Measurements from ENCODE around the gene TM9SF2. TPM values are rescaled to one million over a fixed set of nuclear protein-coding genes. Genes with fewer than 3 reads are reported as not detected.
A peak's percentile ranks its signal among the peaks of the same experiment; 100 is the strongest.
"Not testable (repeated sequence)": the region's sequence is repeated elsewhere in the genome, so short reads cannot be mapped to it uniquely, and the experiment has no call there.

TM9SF2 gene
- polyA plus RNA-seq, 3 donors = 54.0 to 255 (median 218) TPM

DNA sequence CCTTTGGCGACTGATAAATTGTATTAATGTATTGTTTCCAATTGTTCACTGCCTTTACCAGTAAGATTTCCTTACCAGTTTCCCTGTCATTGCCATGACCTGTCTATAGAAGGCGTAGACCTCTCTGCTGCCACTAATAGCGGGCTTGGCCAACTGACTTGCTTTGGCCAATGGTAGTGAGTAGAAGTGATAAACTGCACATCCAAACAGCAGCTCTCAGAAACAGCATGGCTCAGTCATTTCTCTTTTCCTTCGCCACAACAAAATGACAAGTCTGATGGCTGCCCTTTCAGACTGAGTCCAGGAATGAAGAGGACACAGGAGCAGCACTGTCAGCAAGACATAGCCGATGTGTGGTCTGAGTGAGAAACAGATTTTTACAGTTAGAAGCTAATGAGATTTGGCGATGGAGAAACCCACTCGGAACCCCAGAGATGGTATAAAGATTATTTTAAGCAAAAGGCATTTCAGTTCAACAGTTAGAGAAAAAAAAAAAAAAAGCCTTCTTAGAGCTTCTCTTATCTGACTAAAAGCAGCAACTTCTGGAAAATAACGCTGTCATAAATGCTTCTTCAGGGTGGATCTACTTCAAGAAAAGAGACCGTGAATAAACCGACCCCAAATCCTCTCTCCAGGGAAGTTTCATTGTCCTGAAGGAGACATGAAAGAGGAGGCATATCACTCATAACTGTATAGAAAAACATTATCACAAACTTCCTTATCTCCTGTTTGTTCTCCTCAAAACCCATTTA, 42.0 kb upstream of the TM9SF2 start:
- Histone ChIP-seq H2AFZ (ENCODE audit: insufficient read depth, low read depth, low read length, poor library complexity, severe bottlenecking) (no peak overlapping the region), H3K9me3 (replicated peaks in 1 of 2; ENCODE audit: control insufficient read depth in 1 of 2, insufficient read depth in 1 of 2, low read length in 2 of 2) (peaks cover 4 to 5% of the 10 kb centered on the region in 2 donors), H3K4me3 (replicated peaks in 1 of 3; ENCODE audit: low read depth in 2 of 3, low read length in 3 of 3) (no peak overlapping the region), H4K20me1 (ENCODE audit: insufficient read depth, low read length) (no peaks in the 10 kb centered on the region), H3K4me2 (replicated peaks; ENCODE audit: extremely low read depth, low read length, poor library complexity, severe bottlenecking) (no peak overlapping the region), H3K36me3 (replicated peaks in 1 of 2; ENCODE audit: control insufficient read depth in 1 of 2, insufficient read depth in 2 of 2, low read length in 2 of 2) (no peaks in the 10 kb centered on the region), H3K27ac (ENCODE audit: low read depth in 1 of 2, low read length in 2 of 2) (no peak overlapping the region), H3K4me1 (ENCODE audit: control insufficient read depth in 1 of 2, insufficient read depth in 2 of 2, low read length in 2 of 2) (peaks cover 19 to 22% of the 10 kb centered on the region in 2 donors), H3K27me3 (ENCODE audit: control insufficient read depth in 2 of 2, insufficient read depth in 2 of 2, low read length in 2 of 2) (no peaks in the 10 kb centered on the region), H3K9ac (ENCODE audit: insufficient read depth, low read length, poor library complexity, severe bottlenecking) (no peak overlapping the region), H3K79me2 (ENCODE audit: insufficient read depth, low read length) (no peaks in the 10 kb centered on the region)
- TF ChIP-seq, protein P1, sequence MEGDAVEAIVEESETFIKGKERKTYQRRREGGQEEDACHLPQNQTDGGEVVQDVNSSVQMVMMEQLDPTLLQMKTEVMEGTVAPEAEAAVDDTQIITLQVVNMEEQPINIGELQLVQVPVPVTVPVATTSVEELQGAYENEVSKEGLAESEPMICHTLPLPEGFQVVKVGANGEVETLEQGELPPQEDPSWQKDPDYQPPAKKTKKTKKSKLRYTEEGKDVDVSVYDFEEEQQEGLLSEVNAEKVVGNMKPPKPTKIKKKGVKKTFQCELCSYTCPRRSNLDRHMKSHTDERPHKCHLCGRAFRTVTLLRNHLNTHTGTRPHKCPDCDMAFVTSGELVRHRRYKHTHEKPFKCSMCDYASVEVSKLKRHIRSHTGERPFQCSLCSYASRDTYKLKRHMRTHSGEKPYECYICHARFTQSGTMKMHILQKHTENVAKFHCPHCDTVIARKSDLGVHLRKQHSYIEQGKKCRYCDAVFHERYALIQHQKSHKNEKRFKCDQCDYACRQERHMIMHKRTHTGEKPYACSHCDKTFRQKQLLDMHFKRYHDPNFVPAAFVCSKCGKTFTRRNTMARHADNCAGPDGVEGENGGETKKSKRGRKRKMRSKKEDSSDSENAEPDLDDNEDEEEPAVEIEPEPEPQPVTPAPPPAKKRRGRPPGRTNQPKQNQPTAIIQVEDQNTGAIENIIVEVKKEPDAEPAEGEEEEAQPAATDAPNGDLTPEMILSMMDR (IDR thresholded peaks at IDR 0.05) = no peak
- DNase-seq = no peak
- 100% methylated on average over 1 of the region's 10 CpGs for WGBS (ENCODE audit: insufficient coverage)
- Mint-ChIP-seq H3K4me1 (peaks cover 17% of the 10 kb centered on the region), H3K36me3 (no peaks in the 10 kb centered on the region), H3K27ac (no peak overlapping the region), H3K9me3 (peaks cover 3 to 8% (median 6%) of the 10 kb centered on the region in 7 donors), H3K27me3 (ENCODE audit: low read depth in 3 of 3) (peaks cover 0 to 3% (median 2%) of the 10 kb centered on the region in 3 donors), H3K4me3 (no peak overlapping the region)
- intact Hi-C loops (cut with micrococcal nuclease) = no loop called here

DNA sequence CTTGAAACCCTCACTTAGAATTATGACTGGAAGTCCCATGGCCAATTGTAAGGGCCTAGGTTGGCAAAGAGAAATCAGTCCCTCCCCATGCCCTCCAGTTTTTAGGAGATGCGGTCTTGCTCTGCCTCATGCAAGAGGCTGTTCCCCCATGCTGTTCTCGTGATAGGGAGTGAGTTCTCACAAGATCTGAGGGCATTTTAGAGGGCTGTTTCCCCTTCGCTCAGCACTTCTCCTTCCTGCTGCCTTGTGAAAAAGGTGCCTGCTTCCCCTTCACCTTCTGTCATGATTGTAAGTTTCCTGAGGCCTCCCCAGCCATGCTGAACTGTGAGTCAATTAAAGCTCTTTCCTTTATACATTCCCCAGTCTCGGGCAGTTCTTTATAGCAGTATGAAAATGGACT, 40.5 kb upstream of the TM9SF2 start:
- Histone ChIP-seq H3K27ac (ENCODE audit: low read depth in 1 of 2, low read length in 2 of 2) (peak overlapping the region in 1 of 2 donors; percentile 38), H2AFZ (ENCODE audit: insufficient read depth, low read depth, low read length, poor library complexity, severe bottlenecking) (peak overlapping the region; percentile 31), H3K4me1 (ENCODE audit: control insufficient read depth in 1 of 2, insufficient read depth in 2 of 2, low read length in 2 of 2) (peaks cover 32 to 36% of the 10 kb centered on the region in 2 donors)
- H3K27me3 ChIP-seq (ENCODE audit: control insufficient read depth in 2 of 2, insufficient read depth in 2 of 2, low read length in 2 of 2); H3K4me2 ChIP-seq (replicated peaks; ENCODE audit: extremely low read depth, low read length, poor library complexity, severe bottlenecking); H3K9me3 ChIP-seq (replicated peaks in 1 of 2; ENCODE audit: control insufficient read depth in 1 of 2, insufficient read depth in 1 of 2, low read length in 2 of 2); H3K9ac ChIP-seq (ENCODE audit: insufficient read depth, low read length, poor library complexity, severe bottlenecking); intact Hi-C loops (cut with micrococcal nuclease); H3K79me2 ChIP-seq (ENCODE audit: insufficient read depth, low read length); H3K36me3 Mint-ChIP-seq; H3K27me3 Mint-ChIP-seq (ENCODE audit: low read depth in 3 of 3); H3K4me3 ChIP-seq (replicated peaks in 1 of 3; ENCODE audit: low read depth in 2 of 3, low read length in 3 of 3); H3K36me3 ChIP-seq (replicated peaks in 1 of 2; ENCODE audit: control insufficient read depth in 1 of 2, insufficient read depth in 2 of 2, low read length in 2 of 2); H4K20me1 ChIP-seq (ENCODE audit: insufficient read depth, low read length); H3K9me3 Mint-ChIP-seq: not testable (repeated sequence)
- H3K27ac Mint-ChIP-seq = peak overlapping the region in 6 of 7 donors; percentile 1 to 84 (median 50)
- H3K4me3 Mint-ChIP-seq = peak overlapping the region in 1 of 2 donors; percentile 33
- H3K4me1 Mint-ChIP-seq = peaks cover 30% of the 10 kb centered on the region
- 0% methylated on average over 1 of the region's 4 CpGs for WGBS (ENCODE audit: insufficient coverage)
- DNase-seq = peak; percentile 31 to 48 (median 46)

Measured in CD14-positive monocyte (primary cell).